RWPE1 (cell line): ENCODE data around the gene ZNF200.
"Not testable (repeated sequence)": the region's sequence is repeated elsewhere in the genome, so short reads cannot be mapped to it uniquely, and the experiment has no call there.

Source experiments
- CTCF ChIA-PET: fragments of 350-600 bp; sonication (Branson Sonifier 250); formaldehyde crosslinking; extraction: SDS; loops from one replicate; lab custom pipeline; 2021; lab: Yijun Ruan, JAX
- POLR2A ChIA-PET: fragments of 400-600 bp; formaldehyde crosslinking; extraction: SDS; loops from one replicate; lab custom pipeline; 2020; ENCODE audit warnings: antibody characterized with exemption; ENCODE audit not compliant: low non-redundant PET; lab: Yijun Ruan, JAX
- DNase-seq: peaks from one replicate; pipeline ENCODE4 v3.0.0; 2012; ENCODE audit warnings: low spot score
- H3K27ac ChIP-seq: fragments of 450-650 bp; 2 replicates; pipeline ENCODE4 v1.5.1; 2017
- TF ChIP-seq, protein P1 (sequence below): fragments of 450-650 bp; conservative IDR thresholded peaks from 2 replicates; pipeline ENCODE4 v1.5.1; 2017; ENCODE audit warnings: low read depth, mild to moderate bottlenecking

Gene ZNF200

DNA sequence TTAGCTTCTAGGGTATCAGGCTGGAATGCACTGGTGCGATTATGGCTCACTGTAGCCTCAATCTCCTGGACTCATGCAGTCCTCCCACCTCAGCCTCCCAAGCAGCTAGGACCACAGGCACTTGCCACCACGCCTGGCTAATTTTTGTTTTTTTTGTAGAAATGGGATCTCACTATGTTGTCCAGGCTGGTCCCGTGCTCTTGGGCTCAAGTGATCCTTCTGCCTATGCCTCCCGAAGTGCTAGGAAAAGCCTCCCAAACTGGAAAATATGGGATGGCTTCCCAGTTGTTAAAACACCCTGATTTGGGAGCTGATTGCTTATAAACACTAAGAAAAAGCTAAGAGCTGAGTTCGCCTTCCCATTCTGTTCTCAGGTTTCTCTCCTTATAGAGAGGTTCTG lies 41.7 kb upstream of the ZNF200 start:
- TF ChIP-seq, protein P1, sequence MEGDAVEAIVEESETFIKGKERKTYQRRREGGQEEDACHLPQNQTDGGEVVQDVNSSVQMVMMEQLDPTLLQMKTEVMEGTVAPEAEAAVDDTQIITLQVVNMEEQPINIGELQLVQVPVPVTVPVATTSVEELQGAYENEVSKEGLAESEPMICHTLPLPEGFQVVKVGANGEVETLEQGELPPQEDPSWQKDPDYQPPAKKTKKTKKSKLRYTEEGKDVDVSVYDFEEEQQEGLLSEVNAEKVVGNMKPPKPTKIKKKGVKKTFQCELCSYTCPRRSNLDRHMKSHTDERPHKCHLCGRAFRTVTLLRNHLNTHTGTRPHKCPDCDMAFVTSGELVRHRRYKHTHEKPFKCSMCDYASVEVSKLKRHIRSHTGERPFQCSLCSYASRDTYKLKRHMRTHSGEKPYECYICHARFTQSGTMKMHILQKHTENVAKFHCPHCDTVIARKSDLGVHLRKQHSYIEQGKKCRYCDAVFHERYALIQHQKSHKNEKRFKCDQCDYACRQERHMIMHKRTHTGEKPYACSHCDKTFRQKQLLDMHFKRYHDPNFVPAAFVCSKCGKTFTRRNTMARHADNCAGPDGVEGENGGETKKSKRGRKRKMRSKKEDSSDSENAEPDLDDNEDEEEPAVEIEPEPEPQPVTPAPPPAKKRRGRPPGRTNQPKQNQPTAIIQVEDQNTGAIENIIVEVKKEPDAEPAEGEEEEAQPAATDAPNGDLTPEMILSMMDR: no peak
- H3K27ac ChIP-seq: no peak overlapping the region
- POLR2A ChIA-PET: interaction anchor here (0.5 kb wide), 1 partner anchor 508 kb away, joined by 3 read pairs; no protein-coding TSS in a partner anchor
- CTCF ChIA-PET: interaction anchor here (0.8 kb wide), 1 partner anchor 10 kb away, joined by 3 read pairs; no protein-coding TSS in a partner anchor
- DNase-seq: no peak

- TF ChIP-seq, protein P1: no peak
- CTCF ChIA-PET: no interaction called here
- POLR2A ChIA-PET: no interaction called here
These were observed 40.0 kb upstream of the ZNF200 start for GRCh38 chr16:3274947-3275346.

DNA sequence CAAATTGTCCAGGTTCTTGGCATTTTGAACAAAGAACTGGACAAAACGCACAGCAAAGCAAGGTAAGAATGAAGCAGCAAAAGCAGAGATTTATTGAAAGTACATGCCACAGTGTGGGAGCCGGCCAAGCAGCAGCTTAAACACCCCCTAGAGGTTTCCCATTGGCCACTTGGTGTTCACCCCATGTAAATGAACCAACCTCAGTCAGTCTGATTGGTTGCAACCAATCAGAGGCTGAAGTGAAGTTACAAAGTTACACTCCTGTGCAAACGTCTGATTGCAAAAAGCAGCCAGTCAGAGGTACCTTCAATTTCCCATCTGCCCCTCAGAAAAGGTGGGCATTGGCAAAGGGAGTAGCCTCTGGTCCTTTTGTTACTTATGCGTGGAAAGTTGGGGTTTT lies 39.5 kb upstream of the ZNF200 start:
- DNase-seq: no peak
- H3K27ac ChIP-seq: no peak overlapping the region
- ChIA-PET CTCF (no interaction called here), POLR2A (no interaction called here)
- TF ChIP-seq, protein P1: no peak

More at GRCh38 chr16:3274947-3275346, 40.0 kb upstream of the ZNF200 start:
- DNase-seq: no peak
- H3K27ac ChIP-seq: no peak overlapping the region

GRCh38 chr16:3271281-3271680 lies 36.3 kb upstream of the ZNF200 start:
- POLR2A ChIA-PET, DNase-seq, CTCF ChIA-PET: not testable (repeated sequence)

GRCh38 chr16:3270718-3271117 lies 35.8 kb upstream of the ZNF200 start:
- H3K27ac ChIP-seq, DNase-seq, POLR2A ChIA-PET, CTCF ChIA-PET: not testable (repeated sequence)

More at GRCh38 chr16:3271281-3271680, 36.3 kb upstream of the ZNF200 start:
- not testable (repeated sequence) for H3K27ac ChIP-seq

DNA sequence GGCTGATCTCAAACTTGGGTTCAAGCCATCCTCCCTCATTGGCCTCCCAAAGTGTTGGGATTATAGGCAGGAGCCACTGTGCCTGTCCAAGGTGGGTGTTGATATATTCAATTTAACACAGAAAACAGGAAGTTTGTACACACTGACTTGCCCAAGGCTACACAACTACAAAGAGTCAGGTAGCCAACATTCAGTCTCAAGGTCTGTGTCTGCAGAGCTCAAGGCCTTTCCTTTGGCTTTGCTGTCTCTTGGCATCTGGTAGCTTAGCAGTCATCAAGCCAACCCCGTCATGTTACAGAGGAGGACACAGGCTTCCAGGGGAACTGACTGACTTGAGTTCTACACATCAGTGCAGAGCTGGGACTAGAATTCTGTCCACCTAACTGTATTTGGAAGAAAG lies 33.3 kb upstream of the ZNF200 start:
- no peak for DNase-seq
- ChIA-PET POLR2A (no interaction called here), CTCF (no interaction called here)
- TF ChIP-seq, protein P1: no peak
- H3K27ac ChIP-seq: no peak overlapping the region

- DNase-seq: no peak
- TF ChIP-seq, protein P1: no peak; the same call in 1 of the 2 replicates
- POLR2A ChIA-PET: interaction anchor here (1.1 kb wide), 1 partner anchor 16 kb away, joined by 3 read pairs; no protein-coding TSS in a partner anchor
- CTCF ChIA-PET: interaction anchor here (0.6 to 1.6 kb wide), 6 partner anchors 10 to 195 kb away, joined by 3 to 5 read pairs (median 4); no protein-coding TSS in a partner anchor
- no peak overlapping the region for H3K27ac ChIP-seq
These were observed 32.0 kb upstream of the ZNF200 start for GRCh38 chr16:3266873-3267537.
